ENCODE results near the gene ZNF148.

Gene ZNF148

GRCh38 chr3:125317761-125318160 lies 57.4 kb downstream of the ZNF148 start:
- Histone ChIP-seq H4K20me1 (ENCODE audit: insufficient read depth) (no peaks in the 10 kb centered on the region), H3K4me2 (no peak overlapping the region), H3K27ac (no peak overlapping the region), H3K4me3 (IDR thresholded peaks at IDR 0.05; ENCODE audit: insufficient read depth, low read depth, low read length) (no peak overlapping the region), H3K4me1 (ENCODE audit: low read depth, poor library complexity, severe bottlenecking) (no peaks in the 10 kb centered on the region), H3K79me2 (ENCODE audit: insufficient read depth, low read depth) (no peaks in the 10 kb centered on the region), H2AFZ (ENCODE audit: low read depth) (no peak overlapping the region), H3K9ac (no peak overlapping the region), H3K27me3 (ENCODE audit: insufficient read depth, low read depth) (no peaks in the 10 kb centered on the region), H3K36me3 (ENCODE audit: insufficient read depth) (no peaks in the 10 kb centered on the region)
- no peak for TF ChIP-seq CTCF (conservative IDR thresholded peaks at IDR 0.05; ENCODE audit: low read depth, low read length)

GRCh38 chr3:125316949-125317348 lies 58.2 kb downstream of the ZNF148 start:
- H3K79me2 ChIP-seq (ENCODE audit: insufficient read depth, low read depth) = no peaks in the 10 kb centered on the region
- H3K9ac ChIP-seq = no peak overlapping the region
- H3K27ac ChIP-seq = no peak overlapping the region
- no peak overlapping the region for H3K4me3 ChIP-seq (IDR thresholded peaks at IDR 0.05; ENCODE audit: insufficient read depth, low read depth, low read length)
- H3K36me3 ChIP-seq (ENCODE audit: insufficient read depth) = no peaks in the 10 kb centered on the region
- H3K4me2 ChIP-seq = no peak overlapping the region
- H2AFZ ChIP-seq (ENCODE audit: low read depth) = no peak overlapping the region
- H4K20me1 ChIP-seq (ENCODE audit: insufficient read depth) = no peaks in the 10 kb centered on the region
- TF ChIP-seq CTCF (conservative IDR thresholded peaks at IDR 0.05; ENCODE audit: low read depth, low read length) = no peak
- H3K27me3 ChIP-seq (ENCODE audit: insufficient read depth, low read depth) = no peaks in the 10 kb centered on the region
- H3K4me1 ChIP-seq (ENCODE audit: low read depth, poor library complexity, severe bottlenecking) = peaks cover 3% of the 10 kb centered on the region

- no peak for TF ChIP-seq CTCF (conservative IDR thresholded peaks at IDR 0.05; ENCODE audit: low read depth, low read length)
- no peaks in the 10 kb centered on the region for H3K27me3 ChIP-seq (ENCODE audit: insufficient read depth, low read depth)
- no peak overlapping the region for H3K4me3 ChIP-seq (IDR thresholded peaks at IDR 0.05; ENCODE audit: insufficient read depth, low read depth, low read length)
- no peak overlapping the region for H3K27ac ChIP-seq
- no peaks in the 10 kb centered on the region for H3K79me2 ChIP-seq (ENCODE audit: insufficient read depth, low read depth)
- peaks cover 10% of the 10 kb centered on the region for H3K4me1 ChIP-seq (ENCODE audit: low read depth, poor library complexity, severe bottlenecking)
- H2AFZ ChIP-seq (ENCODE audit: low read depth) = no peak overlapping the region
- H3K4me2 ChIP-seq = no peak overlapping the region
- no peaks in the 10 kb centered on the region for H4K20me1 ChIP-seq (ENCODE audit: insufficient read depth)
- no peak overlapping the region for H3K9ac ChIP-seq
- H3K36me3 ChIP-seq (ENCODE audit: insufficient read depth) = no peaks in the 10 kb centered on the region
Observed at GRCh38 chr3:125316246-125316645, 58.9 kb downstream of the ZNF148 start.

GRCh38 chr3:125313060-125313635 lies 62.0 kb downstream of the ZNF148 start:
- Histone ChIP-seq H3K9ac (no peak overlapping the region), H3K79me2 (ENCODE audit: insufficient read depth, low read depth) (peaks cover 14% of the 10 kb centered on the region; the same call in 1 of the 2 replicates), H3K27me3 (ENCODE audit: insufficient read depth, low read depth) (no peaks in the 10 kb centered on the region), H3K4me2 (no peak overlapping the region), H2AFZ (ENCODE audit: low read depth) (no peak overlapping the region), H3K27ac (no peak overlapping the region), H3K36me3 (ENCODE audit: insufficient read depth) (no peaks in the 10 kb centered on the region), H3K4me3 (IDR thresholded peaks at IDR 0.05; ENCODE audit: insufficient read depth, low read depth, low read length) (no peak overlapping the region), H4K20me1 (ENCODE audit: insufficient read depth) (no peaks in the 10 kb centered on the region), H3K4me1 (ENCODE audit: low read depth, poor library complexity, severe bottlenecking) (peaks cover 24% of the 10 kb centered on the region)
- no peak for TF ChIP-seq CTCF (conservative IDR thresholded peaks at IDR 0.05; ENCODE audit: low read depth, low read length)

Measured in KMS-11 (cell line).